DND-41 (cell line): Measurements from ENCODE around the gene SEC31A.

ENCODE experiments used
- EZH2 ChIP-seq: IDR thresholded peaks from 3 replicates; pipeline ENCODE4 v1.6.1; 2012; ENCODE audit warnings: borderline replicate concordance, low read depth, mild to moderate bottlenecking, moderate library complexity, low read length, inconsistent platforms; ENCODE audit not compliant: severe bottlenecking
- TF ChIP-seq, protein P1 (sequence below): IDR thresholded peaks from 2 replicates; pipeline ENCODE4 v1.5.1; 2012; ENCODE audit warnings: borderline replicate concordance, low read length, moderate library complexity, mild to moderate bottlenecking; ENCODE audit not compliant: poor library complexity, severe bottlenecking; ENCODE audit errors: extremely low read depth

DNA sequence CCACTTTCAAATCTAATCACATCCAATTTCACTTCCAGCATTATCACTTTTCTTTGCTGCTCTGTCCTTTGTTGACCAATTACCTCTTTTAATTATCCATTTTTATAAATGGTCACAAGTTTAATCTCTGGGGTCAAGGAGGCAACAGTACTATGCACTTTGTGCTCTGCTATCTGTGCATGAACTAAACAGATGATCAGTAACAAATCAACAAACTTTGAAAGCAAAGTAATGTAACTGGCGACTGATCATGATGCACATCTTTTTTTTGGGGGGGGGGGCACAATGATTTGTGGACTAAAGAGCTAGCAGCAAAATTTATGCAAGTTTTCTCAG is 1.5 kb upstream of the SEC31A start:
- TF ChIP-seq, protein P1, sequence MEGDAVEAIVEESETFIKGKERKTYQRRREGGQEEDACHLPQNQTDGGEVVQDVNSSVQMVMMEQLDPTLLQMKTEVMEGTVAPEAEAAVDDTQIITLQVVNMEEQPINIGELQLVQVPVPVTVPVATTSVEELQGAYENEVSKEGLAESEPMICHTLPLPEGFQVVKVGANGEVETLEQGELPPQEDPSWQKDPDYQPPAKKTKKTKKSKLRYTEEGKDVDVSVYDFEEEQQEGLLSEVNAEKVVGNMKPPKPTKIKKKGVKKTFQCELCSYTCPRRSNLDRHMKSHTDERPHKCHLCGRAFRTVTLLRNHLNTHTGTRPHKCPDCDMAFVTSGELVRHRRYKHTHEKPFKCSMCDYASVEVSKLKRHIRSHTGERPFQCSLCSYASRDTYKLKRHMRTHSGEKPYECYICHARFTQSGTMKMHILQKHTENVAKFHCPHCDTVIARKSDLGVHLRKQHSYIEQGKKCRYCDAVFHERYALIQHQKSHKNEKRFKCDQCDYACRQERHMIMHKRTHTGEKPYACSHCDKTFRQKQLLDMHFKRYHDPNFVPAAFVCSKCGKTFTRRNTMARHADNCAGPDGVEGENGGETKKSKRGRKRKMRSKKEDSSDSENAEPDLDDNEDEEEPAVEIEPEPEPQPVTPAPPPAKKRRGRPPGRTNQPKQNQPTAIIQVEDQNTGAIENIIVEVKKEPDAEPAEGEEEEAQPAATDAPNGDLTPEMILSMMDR: no peak
- TF ChIP-seq EZH2: no peak
